Parathyroid adenoma (tissue), 2 donors: ENCODE measurements around the gene SH3PXD2B.

ENCODE experiments used
- H2AFZ ChIP-seq: fragments of 300-600 bp; sonication (generic); one replicate; pipeline ENCODE4 v1.7.0; 2017; ENCODE audit warnings: antibody characterized with exemption, mild to moderate bottlenecking
- H3K27ac ChIP-seq: fragments of 300-600 bp; sonication (generic); one replicate; pipeline ENCODE4 v1.7.0; 2017
- H3K27me3 ChIP-seq: fragments of 300-600 bp; sonication (generic); one replicate; pipeline ENCODE4 v1.7.0; 2017; ENCODE audit warnings: low read length; ENCODE audit not compliant: control insufficient read depth, insufficient read depth
- H3K36me3 ChIP-seq: fragments of 300-600 bp; sonication (generic); one replicate; pipeline ENCODE4 v1.7.0; 2017; ENCODE audit warnings: low read length; ENCODE audit not compliant: control insufficient read depth, insufficient read depth
- H3K4me1 ChIP-seq: fragments of 300-600 bp; sonication (generic); one replicate; pipeline ENCODE4 v1.7.0; 2017; ENCODE audit warnings: control low read depth
- H3K4me2 ChIP-seq: fragments of 300-600 bp; sonication (generic); one replicate; pipeline ENCODE4 v1.7.0; 2017; ENCODE audit warnings: low read length
- H3K4me3 ChIP-seq: fragments of 300-600 bp; sonication (generic); one replicate; pipeline ENCODE4 v1.7.0; 2017; ENCODE audit warnings: low read depth, low read length
- H3K79me2 ChIP-seq: fragments of 300-600 bp; sonication (generic); one replicate; pipeline ENCODE4 v1.7.0; 2017; ENCODE audit warnings: control low read depth
- H3K9ac ChIP-seq: fragments of 300-600 bp; sonication (generic); one replicate; pipeline ENCODE4 v1.7.0; 2017; ENCODE audit warnings: mild to moderate bottlenecking
- H3K9me3 ChIP-seq: fragments of 300-600 bp; sonication (generic); one replicate; pipeline ENCODE4 v1.7.0; 2017; ENCODE audit warnings: low read length; ENCODE audit not compliant: control insufficient read depth
- TF ChIP-seq, protein P1 (sequence below): fragments of 300-600 bp; sonication (generic); IDR thresholded peaks from one replicate; pipeline ENCODE4 v1.7.0; 2017; ENCODE audit warnings: antibody characterized with exemption, mild to moderate bottlenecking
- donor health status: primary hyperparathyroidism.

The SH3PXD2B gene

DNA sequence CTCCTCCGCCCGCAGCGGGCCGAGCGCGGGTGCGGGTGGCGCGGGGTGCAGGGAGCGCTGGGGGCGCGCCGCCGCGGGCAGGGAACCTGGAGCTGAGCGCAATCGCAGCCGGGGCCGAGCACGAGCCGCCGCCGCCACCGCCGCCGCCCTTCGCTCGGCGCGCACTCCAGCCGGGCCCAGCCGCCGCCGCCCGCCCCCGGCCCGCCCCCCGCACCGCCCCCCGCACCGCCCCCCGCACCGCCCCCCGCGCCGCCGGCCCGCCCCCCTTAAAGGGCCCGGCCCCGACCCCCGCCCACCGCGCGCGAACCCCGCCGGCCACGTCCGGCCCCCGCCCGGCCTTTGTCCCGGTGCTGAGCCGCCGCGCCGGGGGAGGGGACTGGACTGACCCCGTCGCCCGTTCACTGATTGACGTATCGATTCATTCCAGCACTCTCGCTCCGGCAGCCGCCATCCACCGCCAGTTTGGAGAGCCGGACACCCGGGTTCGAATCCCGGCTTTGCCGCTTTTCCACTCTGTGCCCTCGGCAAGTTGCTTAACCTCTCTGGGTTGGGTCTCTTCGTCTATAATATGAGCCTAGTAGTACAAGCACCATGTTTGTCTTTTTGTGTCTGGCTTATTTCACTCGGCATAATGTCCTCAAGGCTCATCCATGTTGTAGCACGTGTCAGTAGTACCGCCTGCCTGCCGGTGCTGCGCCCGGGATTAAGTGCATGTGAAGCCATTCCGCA lies at the start of gene SH3PXD2B:
Gene SH3PXD2B (minus strand): TSS at position 168 of the 729 bp plus-strand sequence. CDS start 173 bp downstream, outside the sequence.
- no peaks in the 10 kb centered on the region for H3K27me3 ChIP-seq
- no peak within 1 kb of the TSS for H3K9ac ChIP-seq
- H2AFZ ChIP-seq, result peak within 1 kb of the TSS; percentile 89
- peak within 1 kb of the TSS; percentile 56 for H3K4me3 ChIP-seq
- no peaks in the 10 kb centered on the region for H3K9me3 ChIP-seq
- TF ChIP-seq, protein P1, sequence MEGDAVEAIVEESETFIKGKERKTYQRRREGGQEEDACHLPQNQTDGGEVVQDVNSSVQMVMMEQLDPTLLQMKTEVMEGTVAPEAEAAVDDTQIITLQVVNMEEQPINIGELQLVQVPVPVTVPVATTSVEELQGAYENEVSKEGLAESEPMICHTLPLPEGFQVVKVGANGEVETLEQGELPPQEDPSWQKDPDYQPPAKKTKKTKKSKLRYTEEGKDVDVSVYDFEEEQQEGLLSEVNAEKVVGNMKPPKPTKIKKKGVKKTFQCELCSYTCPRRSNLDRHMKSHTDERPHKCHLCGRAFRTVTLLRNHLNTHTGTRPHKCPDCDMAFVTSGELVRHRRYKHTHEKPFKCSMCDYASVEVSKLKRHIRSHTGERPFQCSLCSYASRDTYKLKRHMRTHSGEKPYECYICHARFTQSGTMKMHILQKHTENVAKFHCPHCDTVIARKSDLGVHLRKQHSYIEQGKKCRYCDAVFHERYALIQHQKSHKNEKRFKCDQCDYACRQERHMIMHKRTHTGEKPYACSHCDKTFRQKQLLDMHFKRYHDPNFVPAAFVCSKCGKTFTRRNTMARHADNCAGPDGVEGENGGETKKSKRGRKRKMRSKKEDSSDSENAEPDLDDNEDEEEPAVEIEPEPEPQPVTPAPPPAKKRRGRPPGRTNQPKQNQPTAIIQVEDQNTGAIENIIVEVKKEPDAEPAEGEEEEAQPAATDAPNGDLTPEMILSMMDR, result no peak
- H3K4me2 ChIP-seq, result peak within 1 kb of the TSS; percentile 70
- no peaks in the 10 kb centered on the region for H3K4me1 ChIP-seq
- peaks cover 2% of the 10 kb centered on the region for H3K79me2 ChIP-seq
- peak within 1 kb of the TSS; percentile 27 for H3K27ac ChIP-seq
- H3K36me3 ChIP-seq, result no peaks in the 10 kb centered on the region

DNA sequence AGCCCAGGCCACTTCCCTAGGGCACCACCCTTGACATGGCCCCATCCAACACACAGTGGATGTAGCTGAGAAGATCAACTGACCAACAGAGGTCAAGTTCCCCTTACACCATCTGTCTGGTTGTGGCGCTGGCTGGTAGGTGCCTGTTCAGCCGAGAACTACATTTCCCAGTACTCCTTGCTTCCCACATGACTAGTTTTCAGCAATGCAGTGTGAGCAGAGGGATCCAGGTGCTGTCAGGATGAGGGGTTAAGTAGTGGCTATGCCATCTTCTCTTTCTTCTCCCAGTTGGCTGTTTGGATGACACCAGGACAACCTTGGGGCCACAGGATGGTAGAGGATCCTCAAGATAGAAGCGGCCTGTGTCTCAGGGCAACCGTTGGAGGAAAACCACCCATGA lies 48.6 kb upstream of the SH3PXD2B start:
- Histone ChIP-seq H3K36me3 (no peaks in the 10 kb centered on the region), H3K9me3 (no peaks in the 10 kb centered on the region), H3K4me3 (no peak overlapping the region), H3K27ac (peak overlapping the region; percentile 25), H3K4me1 (no peaks in the 10 kb centered on the region), H3K4me2 (no peak overlapping the region), H3K79me2 (no peaks in the 10 kb centered on the region), H3K9ac (no peak overlapping the region), H2AFZ (no peak overlapping the region), H3K27me3 (no peaks in the 10 kb centered on the region)
- TF ChIP-seq, protein P1, result no peak

GRCh38 chr5:172502410-172502809 lies 48.1 kb upstream of the SH3PXD2B start:
- no peak overlapping the region for H3K9ac ChIP-seq
- no peak overlapping the region for H3K27ac ChIP-seq
- H3K36me3 ChIP-seq, result no peaks in the 10 kb centered on the region
- H3K4me1 ChIP-seq, result no peaks in the 10 kb centered on the region
- no peaks in the 10 kb centered on the region for H3K79me2 ChIP-seq
- H3K9me3 ChIP-seq, result no peaks in the 10 kb centered on the region
- H3K27me3 ChIP-seq, result no peaks in the 10 kb centered on the region
- no peak overlapping the region for H3K4me2 ChIP-seq
- TF ChIP-seq, protein P1, result no peak
- H2AFZ ChIP-seq, result no peak overlapping the region
- H3K4me3 ChIP-seq, result no peak overlapping the region

- TF ChIP-seq, protein P1, result no peak
- Histone ChIP-seq H3K9ac (no peak overlapping the region), H3K4me1 (no peaks in the 10 kb centered on the region), H3K4me2 (no peak overlapping the region), H3K27ac (no peak overlapping the region), H2AFZ (no peak overlapping the region), H3K9me3 (no peaks in the 10 kb centered on the region), H3K36me3 (no peaks in the 10 kb centered on the region), H3K27me3 (no peaks in the 10 kb centered on the region), H3K4me3 (no peak overlapping the region), H3K79me2 (no peaks in the 10 kb centered on the region)
These were observed 47.5 kb upstream of the SH3PXD2B start for GRCh38 chr5:172501708-172502320.
